ENCODE measurements around the gene SPIN4. TPM values are rescaled to one million over a fixed set of nuclear protein-coding genes. Genes with fewer than 3 reads are reported as not detected.

Gene SPIN4
- total and polyA plus RNA-seq, 2 of the 8 experiments (the other 6 are each of a cell fraction or from before 2014, with no cell fraction given) = 8.0 to 11.8 TPM

DNA sequence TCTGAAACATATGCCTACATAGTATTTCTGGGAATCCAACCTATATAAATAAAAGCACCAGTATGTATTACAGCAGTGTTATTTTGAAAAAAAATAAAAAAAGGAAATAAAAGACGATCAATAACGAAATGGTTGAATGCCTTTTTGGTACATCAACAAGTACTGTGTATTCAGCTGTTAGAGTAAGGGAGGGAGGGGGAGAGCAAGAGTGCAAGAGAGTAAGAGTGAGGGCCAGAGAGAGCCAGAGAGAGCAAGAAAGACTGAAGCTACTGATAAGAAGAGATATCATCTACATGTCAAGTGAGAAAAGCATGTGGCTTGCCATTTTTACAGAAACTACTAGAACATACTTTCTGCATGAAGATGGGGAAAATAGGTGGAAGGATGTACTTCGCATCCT lies 1.8 kb downstream of the SPIN4 start (continued):
- TF ChIP-seq RNF2 (IDR thresholded peaks at IDR 0.05; ENCODE audit: borderline replicate concordance, low read depth, low read length, missing control alignments, poor library complexity, severe bottlenecking) = no peak
- TF ChIP-seq NRF1 (IDR thresholded peaks at IDR 0.05; ENCODE audit: low read depth, low read length) = no peak
- TF ChIP-seq TAF7 (optimal IDR thresholded peaks at IDR 0.05; ENCODE audit: borderline replicate concordance, low read depth, low read length) = no peak
- TF ChIP-seq SP4 (IDR thresholded peaks at IDR 0.05; ENCODE audit: low read length) = no peak
- TF ChIP-seq HDAC2 (IDR thresholded peaks at IDR 0.05; ENCODE audit: borderline replicate concordance in 1 of 2, low read depth in 2 of 2, low read length in 2 of 2) = no peak
- no peak for TF ChIP-seq BCL11A (IDR thresholded peaks at IDR 0.05; ENCODE audit: low read depth in 2 of 2, low read length in 2 of 2)

All from H1 (cell line).